NT2/D1 (cell line): ENCODE measurements around the gene ETFA.

Experiments
- SUZ12 ChIP-seq: IDR thresholded peaks from 2 replicates; pipeline ENCODE4 v1.6.1; 2011; ENCODE audit not compliant: insufficient read length, insufficient read depth; ENCODE audit errors: extremely low read depth
- YY1 ChIP-seq: IDR thresholded peaks from 2 replicates; pipeline ENCODE4 v1.6.1; 2011; ENCODE audit not compliant: insufficient read length, insufficient read depth
- ZNF274 ChIP-seq: IDR thresholded peaks from 2 replicates; pipeline ENCODE4 v1.6.1; 2011; ENCODE audit warnings: mild to moderate bottlenecking, low read depth, low read length

DNA sequence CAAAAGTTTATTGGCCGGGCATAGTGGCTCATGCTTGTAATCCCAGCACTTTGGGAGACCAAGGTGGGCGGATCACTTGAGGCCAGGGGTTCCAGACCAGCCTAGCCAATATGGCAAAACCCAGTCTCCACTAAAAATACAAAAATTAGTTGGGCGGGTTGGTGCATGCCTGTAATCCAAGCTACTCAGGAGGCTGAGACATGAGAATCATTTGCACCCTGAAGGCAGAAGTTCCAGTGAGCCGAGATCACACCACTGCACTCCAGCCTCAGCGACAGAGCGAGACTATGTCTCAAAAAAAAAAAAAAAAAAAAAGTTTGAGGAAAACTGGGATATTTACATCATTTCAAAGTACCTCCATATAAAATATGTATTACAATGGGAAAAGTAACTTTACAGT lies 40.4 kb downstream of the ETFA start:
- no peak for TF ChIP-seq YY1
- TF ChIP-seq ZNF274 = no peak
- no peak for TF ChIP-seq SUZ12
